Dedifferentiated amniotic fluid mesenchymal stem cell (primary cell): ENCODE results near the gene EMX1.

Experiments used
- DNase-seq: peaks from one replicate; pipeline ENCODE4 v3.0.0-alpha.2; 2016; ENCODE audit errors: extremely low spot score

The EMX1 gene

DNA sequence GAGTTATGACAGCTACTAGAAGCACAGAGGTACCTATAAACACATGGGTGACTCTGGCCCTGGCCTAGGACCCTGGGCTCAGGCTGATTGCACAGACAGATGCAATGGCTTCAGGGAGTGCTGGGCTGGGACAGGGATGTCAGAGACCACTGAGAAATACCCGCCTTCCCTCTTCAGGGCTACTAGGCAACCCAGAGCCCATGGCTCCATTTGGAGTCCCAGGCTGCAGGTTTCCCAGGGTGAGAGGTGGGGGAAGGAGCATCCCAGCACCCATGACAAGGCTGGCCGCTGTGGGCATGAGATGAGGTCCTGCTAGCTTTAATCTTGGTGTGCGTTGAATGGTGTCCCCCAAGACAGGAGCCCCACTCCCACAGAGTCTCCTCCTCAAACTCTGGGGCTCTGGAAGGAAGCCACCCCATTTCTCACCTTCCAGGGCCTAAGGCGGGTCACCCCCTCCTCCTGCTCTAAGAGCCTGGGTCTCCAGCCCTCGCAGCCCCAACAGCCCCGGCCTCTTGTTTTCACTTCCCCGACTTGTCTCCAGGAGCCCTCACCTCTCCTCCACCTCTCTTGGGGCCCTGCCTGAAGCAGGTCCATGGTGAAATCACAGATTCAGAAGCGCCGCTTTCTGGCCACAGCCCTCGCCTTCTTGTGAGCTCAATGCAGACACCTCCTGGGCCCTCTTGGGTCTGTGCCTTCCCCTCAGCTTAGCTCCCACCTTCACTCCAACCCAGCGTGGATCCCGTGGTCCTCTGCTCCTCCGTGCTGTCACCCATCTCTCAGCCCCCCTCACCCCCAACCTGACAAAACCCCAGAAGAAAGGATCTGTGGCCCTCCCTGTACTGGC, 41.4 kb downstream of the EMX1 start:
- no peak for DNase-seq

DNA sequence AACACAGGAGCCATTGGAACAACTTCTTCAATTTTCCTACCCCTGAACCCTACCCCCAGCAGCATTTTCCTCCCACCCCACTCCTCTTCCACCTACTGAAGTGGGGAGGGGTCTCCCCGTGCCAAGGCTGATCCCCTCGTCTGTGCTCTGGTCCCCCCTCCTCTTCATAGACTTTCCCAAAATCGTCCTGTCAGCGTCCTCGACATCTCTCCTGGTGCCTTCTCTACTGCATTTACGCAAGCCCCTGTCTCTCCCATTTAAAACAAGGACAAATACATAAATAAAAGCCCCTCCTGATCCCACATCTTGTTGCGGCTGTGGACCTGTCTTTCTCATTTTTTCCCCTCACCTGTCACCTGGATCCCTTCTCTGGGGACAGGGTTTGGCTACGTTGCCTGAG, 42.2 kb downstream of the EMX1 start:
- no peak for DNase-seq

DNA sequence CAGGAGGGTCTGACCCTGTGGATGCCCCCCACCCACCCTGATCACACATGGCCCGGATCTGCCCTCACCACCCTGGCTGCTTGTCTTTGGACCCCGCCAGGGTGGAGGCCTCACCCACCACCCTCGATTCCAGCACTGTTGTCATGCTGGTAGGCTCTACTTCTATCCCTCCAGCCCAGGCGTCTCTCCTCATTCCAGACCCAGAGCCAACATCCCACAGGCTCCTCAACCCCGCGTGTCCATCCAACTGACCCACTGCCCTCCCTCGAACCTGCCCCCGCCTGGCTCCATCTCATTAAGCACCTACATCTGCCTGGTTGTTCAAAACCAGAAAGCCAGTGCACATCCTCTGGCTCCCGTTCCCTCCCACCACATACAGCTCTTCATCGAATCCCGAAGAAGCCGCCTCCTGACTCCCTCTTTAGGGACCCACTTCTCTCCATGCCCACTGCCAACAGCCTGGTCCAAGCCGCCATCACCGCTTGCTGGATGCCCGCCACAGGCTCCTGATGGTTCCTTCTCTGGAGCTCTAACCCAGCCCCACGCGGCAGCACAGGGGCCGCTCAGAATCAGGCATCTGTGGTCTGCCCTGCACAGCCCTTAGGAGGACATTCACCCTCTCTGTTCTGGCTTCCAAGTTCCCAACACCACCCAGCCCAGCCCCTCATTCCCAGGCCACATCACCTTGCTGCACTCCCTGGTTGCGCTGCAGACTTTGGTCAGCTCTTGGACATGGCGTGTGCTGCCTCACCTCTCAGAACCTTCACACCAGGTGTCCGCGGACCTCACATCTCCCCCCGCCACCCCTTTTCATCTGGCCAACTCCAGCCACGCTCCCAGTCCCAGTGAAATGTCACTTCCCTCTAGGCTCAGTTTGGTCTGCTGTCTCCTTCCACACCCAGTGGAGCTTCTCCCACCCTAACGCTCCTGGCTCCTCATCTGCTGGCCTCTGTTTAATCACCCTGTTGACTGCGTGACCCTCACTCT, 43.0 kb downstream of the EMX1 start:
- DNase-seq: no peak

DNA sequence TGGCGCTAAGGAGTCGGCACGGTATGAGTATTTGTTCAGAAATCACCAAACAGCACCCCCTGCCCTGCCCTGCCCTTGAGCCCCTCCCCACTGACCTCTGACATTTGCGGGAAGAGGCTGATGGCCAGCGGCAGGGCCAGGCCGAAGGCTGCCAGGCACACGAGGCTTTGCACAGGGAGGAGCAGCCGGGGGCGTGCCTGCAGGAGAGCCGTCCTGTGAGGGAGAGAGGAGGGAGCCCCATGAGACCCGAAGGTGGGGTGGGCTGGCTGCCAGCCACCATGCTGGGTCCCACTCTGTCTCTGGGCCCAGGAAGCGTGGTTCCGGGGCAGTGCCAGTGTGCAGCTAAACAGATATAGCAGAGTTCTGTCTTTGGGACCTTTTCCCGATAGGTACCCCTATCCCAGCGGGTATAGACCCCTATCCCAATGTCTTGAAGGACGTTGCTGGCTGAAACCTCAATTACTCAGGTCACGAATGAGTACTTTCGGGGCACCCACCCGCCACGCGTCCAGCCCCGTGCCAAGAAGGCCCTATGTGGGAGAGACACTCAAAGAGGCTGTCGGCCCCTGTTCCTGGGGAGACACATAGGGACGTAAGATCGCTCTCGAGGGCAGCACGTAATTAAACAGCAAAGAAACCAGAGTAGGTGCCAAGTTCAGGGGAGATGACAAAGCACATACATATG, 43.9 kb downstream of the EMX1 start:
- no peak for DNase-seq

DNA sequence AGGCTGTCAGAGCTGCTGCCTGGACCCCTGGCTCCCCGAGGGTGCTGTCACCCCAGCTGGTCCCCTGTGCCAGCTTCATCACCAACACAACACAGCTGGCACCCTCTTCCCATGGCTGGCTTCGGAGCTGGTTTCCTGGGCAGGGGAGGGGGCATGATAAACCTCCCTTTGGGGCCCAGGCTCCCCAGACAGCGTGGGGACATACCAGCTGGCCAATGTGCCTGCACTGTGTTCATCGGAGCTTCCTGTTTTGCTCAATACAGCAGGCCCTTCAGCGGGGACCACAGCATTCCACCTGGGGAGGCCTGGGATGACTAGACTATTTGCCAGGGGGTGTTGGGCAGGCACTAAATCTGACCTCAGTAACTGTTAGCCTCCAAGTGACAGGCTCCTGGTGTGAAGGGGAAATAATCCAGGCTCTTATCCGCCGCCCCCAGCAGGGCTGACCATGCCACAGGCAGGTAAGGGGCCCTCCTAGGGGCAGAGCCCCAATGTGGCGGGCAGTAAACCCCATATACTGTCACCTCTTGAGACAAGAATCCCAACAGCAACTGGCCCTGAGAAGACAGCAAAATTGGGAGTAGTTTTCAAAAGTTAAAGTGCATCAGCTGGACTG, 44.6 kb downstream of the EMX1 start:
- DNase-seq: no peak

DNA sequence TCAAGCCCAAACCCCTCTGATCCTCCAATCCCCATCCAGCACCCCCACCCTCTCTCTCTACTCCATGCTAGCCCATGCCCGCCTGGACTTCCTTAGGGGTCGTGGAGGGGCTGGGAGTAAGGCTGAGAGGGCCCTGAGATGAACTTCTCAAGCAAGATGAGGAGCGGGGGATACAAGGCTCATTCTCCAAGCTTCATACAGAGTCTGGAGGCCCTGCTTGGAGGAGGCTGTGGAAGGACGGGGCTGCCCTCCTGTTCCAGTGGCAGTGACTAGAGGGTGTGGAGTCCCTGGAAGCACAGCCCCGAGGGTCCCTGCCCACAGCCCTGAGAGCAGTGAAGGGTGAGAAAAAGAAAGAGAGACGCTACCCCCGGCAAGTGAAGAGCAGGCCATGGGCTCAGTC, 45.6 kb downstream of the EMX1 start:
- DNase-seq: no peak

DNA sequence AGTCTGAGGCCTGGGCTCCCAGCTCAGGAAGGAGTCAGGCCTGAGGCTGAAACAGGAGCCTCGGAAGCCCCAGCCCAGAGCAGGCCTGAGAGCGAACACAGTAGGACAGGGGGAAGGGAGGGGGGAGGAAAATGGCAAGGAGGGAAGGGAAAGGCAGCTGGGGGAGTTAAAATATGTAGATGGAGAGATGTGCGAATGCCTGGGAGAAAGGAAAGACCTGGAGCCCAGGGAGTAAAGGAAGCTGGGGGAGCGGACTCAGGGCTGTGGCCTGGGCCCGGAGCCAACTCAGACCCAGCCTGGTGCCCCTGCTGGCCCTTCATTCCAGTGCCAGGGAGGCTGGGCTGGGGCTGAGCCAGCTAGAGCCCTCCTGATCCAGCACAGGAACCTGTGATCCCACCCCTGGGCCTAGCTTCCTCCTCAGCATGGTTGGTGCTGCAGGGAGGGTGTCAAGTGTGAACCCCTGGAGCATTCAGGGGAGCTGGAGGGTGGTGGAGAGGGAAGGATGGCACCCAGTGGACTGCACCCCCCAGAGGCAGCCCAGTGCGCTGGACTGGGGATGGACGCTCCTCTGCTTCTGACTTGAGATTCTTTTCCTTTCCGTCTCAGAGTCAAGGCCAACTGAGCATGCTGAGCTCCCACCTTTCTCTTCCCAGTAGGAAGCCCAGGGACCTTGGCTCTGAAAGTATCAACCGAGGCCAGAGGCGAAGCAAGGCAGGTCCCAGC, 46.3 kb downstream of the EMX1 start:
- no peak for DNase-seq

DNA sequence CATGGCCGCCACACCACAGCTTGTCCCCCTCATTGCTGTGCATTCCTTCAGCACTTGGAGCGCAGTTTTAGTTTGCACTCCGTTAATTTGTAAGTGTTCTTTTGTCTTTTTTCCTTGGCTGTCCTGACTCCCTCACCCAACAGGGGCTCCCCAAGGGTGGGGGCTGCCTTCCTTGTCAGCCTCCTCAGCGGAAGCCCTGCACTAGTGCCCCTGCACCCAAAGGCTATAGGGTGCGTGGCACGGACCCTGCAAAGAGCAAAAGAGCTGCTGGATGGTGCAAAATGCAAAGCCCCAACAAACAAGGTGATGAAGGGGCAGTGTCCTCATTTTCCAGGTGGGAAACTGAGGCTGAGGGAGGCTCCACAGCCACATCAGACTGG, 46.8 kb downstream of the EMX1 start:
- no peak for DNase-seq

DNA sequence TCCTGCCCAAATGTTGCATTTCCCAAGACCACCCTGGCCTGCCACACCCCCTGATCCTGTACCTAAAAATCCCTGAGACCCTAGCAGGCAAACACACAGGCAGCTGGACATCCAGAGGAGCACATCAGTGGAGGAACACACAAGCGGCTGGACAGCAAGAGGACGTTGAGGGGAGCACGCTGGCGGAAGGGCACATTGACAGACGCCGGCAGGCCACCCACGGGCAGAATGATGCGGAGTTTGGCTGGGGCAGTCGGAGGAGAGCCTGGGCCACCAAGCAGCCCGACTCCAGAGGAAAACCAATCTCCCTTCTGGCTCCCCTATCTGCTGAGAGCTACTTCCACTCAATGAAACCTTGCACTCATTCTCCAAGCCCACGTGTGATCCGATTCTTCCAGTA, 47.7 kb downstream of the EMX1 start:
- no peak for DNase-seq

DNA sequence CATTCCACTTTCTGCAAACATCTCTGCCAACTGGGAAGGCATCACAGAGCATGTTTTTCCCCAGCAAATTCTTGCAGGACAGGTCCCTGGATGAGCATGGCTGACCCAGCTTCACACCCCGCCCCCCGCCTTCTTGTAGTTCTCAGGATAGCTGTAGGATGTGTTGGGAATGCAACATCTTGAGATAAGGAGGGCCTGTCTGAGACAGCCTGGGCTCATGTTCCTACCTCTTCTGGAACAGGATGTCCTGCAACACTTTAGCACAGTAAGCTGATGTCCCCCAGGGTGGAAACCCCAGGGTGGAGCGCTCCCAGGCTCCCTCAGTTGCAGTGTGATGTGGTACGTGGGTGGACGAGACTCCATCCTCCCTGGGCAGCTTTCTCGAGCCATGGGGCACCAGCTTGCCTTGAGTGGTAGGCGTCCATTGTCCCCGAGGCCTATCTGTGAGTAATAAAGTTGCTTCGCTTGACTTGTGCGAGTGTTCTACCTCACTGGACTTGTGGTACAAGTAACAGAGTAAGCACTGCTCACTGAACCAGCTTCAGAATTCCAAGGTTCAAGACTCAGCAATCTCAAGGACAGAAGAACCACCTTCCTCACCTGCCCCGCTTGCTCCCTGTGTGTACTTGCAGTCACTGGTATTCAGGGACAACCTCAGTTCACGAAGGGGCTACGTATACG, 48.6 kb downstream of the EMX1 start:
- no peak for DNase-seq

DNA sequence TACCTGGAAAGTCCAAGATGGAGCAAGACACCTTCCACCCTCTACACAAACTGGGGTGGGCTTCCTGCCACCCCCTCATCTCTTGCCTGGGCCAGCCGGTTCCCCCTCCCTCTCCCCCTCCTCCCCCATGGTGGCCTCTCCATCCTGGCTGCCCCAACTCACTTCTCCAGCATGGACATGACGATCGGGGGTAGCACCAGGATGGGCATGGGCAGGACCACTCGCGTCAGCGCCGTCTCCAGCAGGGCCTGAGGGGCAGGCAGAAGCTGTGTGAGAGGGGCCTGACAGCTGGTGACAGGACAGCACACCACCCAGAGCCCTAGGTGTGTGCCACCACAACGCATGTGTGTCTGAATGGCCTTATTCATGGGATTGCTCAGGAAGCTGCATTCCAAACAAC, 51.0 kb downstream of the EMX1 start:
- DNase-seq: no peak

DNA sequence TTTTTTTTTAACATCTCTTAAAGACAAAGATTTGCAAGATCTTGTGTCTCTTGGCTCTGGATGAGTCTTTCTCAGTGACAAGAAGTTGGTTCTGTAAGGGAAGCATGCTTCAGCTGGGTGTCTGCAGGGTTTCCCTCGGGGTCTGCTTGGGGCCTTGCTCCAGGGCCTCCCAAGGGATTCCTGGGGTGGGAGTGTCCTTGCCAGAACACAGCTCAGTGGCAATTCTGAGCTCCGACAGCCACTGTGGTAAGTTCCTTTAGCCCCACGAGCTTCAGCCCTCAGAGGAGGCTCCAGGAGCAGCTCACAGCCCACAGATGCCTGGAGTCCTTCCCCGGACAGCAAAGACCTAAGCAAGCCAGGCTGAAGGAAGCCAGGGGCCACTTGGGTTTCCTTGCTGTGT, 52.4 kb downstream of the EMX1 start:
- no peak for DNase-seq

DNA sequence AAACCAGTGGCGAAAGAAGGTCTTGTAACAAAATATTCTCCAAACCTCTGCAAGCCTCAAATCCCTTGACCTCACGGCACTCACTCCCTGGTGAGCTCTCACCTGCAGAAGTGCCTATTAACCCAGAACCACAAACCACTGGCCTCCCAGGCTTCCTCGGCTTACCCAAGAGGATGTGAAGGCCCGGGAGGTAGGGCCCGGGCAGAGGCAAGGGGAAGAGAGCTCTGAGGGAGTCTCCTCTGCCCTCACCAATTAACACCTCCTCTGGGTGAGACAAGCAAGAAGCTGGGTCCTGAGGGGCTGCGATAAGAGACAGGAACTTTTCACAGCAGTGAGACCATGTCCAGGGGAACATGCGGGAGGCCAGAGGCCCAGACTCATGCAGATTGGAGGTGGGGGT, 53.7 kb downstream of the EMX1 start:
- DNase-seq: no peak

DNA sequence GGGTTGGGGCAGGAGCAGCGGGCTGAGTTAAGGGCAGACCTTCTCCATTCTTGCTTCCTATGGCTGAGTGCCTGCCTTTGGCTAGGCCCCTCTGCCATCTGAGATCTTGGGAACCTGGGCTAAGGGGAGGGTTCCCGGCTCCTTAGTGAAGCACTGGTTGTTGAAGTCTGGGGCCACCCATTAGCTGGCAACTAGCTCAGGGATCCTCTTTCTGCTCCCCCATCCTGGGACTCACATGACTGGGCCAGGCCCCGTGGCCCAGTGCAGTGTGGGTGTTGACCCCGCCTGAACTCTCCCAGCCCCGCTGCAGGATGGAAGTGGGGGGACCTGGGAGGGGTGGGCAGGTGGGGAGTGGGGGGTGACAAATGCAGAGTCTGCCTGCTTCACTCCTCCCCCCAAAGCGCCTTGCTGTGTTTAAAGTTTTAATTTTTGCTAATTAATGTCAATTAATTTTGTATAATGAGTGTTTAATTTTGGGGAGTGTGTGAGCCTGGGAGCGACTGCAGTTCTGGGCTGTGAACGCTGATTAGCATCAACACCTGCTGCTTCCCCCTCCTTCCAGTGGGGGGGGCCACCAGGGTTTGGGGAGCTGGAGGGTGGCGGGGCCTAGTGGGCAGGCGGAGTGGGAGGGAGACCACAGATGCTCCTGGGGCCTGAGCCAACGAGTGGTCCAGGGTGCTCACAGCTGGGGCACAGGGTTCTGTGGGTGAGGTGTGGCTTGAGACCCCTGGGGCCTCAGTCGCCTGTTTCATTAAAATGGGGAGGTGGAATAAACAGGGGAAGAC, 55.2 kb downstream of the EMX1 start:
- DNase-seq: no peak

DNA sequence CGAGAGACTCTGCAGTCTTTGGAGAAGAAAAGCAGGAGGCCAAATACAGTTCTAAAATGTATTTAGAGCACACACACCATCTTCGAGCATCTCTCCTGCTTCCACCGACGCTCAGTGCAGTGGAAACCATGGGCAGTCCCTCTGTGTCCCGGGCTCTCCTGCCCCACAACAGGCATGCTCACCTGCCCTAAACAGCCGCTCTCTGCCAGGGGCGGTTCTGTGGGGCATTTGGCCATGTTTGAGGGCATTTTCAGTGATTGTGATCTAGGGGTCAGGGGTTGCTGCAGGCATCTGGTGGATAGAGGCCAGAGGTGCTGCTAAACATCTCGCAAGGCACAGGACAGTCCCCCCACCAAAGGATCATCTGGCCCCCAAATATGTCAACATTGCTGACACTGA, 55.8 kb downstream of the EMX1 start:
- no peak for DNase-seq

DNA sequence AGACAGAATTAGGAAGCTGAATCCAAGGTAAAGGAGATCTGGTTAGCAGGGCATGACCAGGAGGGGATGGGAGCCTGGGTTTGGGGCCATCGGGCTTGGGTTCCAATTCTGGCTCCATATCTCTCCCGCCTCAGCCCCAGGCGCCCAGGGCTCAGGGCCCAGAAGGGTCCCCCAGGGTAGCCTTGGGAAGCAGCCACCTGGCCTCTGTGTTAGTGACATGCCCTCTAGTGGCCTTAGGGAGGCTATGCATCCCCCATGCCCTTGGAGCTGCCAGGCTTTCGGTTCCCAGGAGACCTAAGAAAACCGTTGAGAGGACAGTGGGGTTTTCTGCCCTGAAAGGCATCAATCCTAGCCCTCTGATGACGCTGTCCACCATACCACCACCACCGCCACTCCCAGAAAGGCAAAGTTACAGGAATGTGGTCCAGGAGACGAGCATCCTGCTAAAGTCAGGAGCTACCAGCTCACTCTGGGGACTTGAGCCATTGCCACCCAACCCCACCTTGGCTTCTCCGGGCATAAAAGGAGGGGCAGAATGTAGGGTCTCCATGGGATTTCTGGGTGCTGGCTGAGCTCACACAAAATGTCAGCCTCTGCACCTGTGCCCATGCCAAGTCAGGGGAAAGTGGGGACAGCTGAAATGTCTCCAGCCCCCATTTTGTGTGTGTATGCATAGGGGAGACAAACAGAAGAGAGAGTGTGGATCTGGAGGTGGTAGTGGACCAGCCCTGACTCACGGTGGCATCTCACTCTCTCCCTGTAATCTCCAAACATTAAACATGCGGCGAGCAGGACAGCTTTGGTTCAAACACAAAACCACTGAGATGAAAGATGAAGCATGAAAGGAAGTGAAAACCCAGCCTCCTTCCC, 56.5 kb downstream of the EMX1 start:
- DNase-seq: peak; percentile 26

DNA sequence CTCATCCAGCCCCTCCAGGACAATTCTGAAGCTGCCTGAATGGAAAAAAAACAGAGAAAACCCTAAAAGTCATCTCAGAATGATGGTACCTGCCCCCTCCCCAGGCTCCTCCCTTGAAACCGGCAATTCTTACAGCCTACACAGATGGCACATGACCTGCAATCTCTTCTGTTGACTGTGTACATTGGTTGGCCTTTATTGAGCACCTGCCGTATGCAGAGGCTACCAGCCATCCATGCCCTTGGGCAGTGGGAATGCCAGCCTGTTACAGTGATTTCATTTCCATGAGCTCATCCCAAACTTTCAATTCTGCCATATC, 57.1 kb downstream of the EMX1 start:
- DNase-seq: no peak

DNA sequence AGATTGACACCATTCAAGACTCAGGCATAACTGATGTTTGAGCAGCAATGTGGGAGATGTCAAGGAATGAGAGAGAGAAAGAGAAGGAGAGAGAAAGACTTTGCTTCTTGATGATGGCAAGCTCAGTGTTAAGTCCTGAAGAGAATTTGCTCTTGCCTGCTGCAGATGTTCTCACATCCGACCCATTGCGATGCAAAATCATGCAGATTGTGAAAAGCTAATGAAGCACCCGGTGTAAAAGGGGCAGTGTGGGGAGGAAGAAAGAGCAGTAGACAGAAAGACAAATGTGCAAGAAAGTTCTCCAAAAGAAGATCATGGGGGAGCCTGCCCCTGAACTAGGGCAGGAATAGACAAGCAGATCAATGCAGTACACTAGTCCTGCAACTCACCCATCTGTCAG, 57.7 kb downstream of the EMX1 start:
- no peak for DNase-seq

DNA sequence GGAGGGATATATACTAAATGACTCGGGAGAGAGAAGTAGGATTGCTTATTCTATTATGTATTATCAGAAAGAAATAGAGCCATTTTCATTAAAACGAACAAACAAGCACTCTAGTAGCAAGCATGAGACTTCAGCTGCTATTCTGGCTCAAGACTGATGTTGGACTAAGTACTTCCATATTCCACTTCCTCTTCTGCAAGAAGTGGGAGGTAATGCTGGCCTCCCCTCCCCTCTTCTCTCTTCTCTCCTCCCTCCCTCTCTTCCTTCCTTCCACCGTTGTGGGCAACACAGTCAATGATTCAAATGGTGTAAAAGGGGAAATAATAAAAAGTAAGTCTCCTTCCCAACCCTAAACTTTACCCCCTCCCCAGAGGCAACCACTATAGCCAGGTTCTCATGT, 62.6 kb downstream of the EMX1 start:
- DNase-seq: no peak
